ENCODE data around the gene RBPMS2.

- TF ChIP-seq MYC (IDR thresholded peaks at IDR 0.05; ENCODE audit: low read depth, low read length) (no peak), CTCF (IDR thresholded peaks at IDR 0.05; ENCODE audit: extremely low read depth in 1 of 2, insufficient read depth in 1 of 2, low read depth in 1 of 2, low read length in 2 of 2) (no peak), POLR2A (IDR thresholded peaks at IDR 0.05; ENCODE audit: low read depth, low read length) (no peak), POLR2AphosphoS5 (IDR thresholded peaks at IDR 0.05; ENCODE audit: insufficient read depth, low read depth, low read length) (no peak), FOS (IDR thresholded peaks at IDR 0.05; ENCODE audit: borderline replicate concordance, insufficient read depth, low read length) (no peak), MAX (IDR thresholded peaks at IDR 0.05; ENCODE audit: insufficient read depth, insufficient read length) (no peak)
Observed at GRCh38 chr15:64701051-64701450, 74.3 kb downstream of the RBPMS2 start.

Data from endothelial cell of umbilical vein (primary cell).